Mesothelial cell of epicardium (in vitro differentiated cells): ENCODE measurements around the gene TCAF1. TPM values are rescaled to one million over a fixed set of nuclear protein-coding genes. Genes with fewer than 3 reads are reported as not detected.

ENCODE experiments used
- DNase-seq, 2 experiments: peaks; one replicate each; pipeline ENCODE4 v3.0.0; 2021; ENCODE audit warnings: low spot score in 2 of 2; ENCODE audit not compliant: unreplicated experiment in 2 of 2
- H3K27ac Mint-ChIP-seq: 2 replicates; pipeline ENCODE4 v1.8.0; 2021; ENCODE audit warnings: mixed read lengths
- H3K27me3 Mint-ChIP-seq: 2 replicates; pipeline ENCODE4 v1.8.0; 2021; ENCODE audit warnings: low read depth, mixed read lengths
- H3K36me3 Mint-ChIP-seq: 2 replicates; pipeline ENCODE4 v1.8.0; 2021; ENCODE audit warnings: mixed read lengths
- H3K4me1 Mint-ChIP-seq: 2 replicates; pipeline ENCODE4 v1.8.0; 2021; ENCODE audit warnings: mixed read lengths
- H3K4me3 Mint-ChIP-seq: 2 replicates; pipeline ENCODE4 v1.8.0; 2021; ENCODE audit warnings: mild to moderate bottlenecking, moderate library complexity, mixed read lengths
- H3K9me3 Mint-ChIP-seq: 2 replicates; pipeline ENCODE4 v1.8.0; 2021; ENCODE audit warnings: mixed read lengths
- CTCF ChIP-seq: fragments of 200-600 bp; sonication (generic); IDR thresholded peaks from one replicate; pipeline ENCODE4 v1.5.0; 2021; ENCODE audit warnings: antibody characterized with exemption; ENCODE audit not compliant: unreplicated experiment
- total RNA-seq: library from RNA; stranded (reverse); gene quantifications from 3 replicates; pipeline ENCODE4 v1.2.1, GENCODE V29; 2021

Gene TCAF1, protein sequence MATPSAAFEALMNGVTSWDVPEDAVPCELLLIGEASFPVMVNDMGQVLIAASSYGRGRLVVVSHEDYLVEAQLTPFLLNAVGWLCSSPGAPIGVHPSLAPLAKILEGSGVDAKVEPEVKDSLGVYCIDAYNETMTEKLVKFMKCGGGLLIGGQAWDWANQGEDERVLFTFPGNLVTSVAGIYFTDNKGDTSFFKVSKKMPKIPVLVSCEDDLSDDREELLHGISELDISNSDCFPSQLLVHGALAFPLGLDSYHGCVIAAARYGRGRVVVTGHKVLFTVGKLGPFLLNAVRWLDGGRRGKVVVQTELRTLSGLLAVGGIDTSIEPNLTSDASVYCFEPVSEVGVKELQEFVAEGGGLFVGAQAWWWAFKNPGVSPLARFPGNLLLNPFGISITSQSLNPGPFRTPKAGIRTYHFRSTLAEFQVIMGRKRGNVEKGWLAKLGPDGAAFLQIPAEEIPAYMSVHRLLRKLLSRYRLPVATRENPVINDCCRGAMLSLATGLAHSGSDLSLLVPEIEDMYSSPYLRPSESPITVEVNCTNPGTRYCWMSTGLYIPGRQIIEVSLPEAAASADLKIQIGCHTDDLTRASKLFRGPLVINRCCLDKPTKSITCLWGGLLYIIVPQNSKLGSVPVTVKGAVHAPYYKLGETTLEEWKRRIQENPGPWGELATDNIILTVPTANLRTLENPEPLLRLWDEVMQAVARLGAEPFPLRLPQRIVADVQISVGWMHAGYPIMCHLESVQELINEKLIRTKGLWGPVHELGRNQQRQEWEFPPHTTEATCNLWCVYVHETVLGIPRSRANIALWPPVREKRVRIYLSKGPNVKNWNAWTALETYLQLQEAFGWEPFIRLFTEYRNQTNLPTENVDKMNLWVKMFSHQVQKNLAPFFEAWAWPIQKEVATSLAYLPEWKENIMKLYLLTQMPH
- 101 to 105 TPM (median 103 TPM) in 3 replicates for total RNA-seq

- H3K9me3 Mint-ChIP-seq = no peaks in the 10 kb centered on the region
- peaks cover 49% of the 10 kb centered on the region for H3K4me1 Mint-ChIP-seq
- H3K4me3 Mint-ChIP-seq = peak within 1 kb of the TSS; percentile 97
Observed at GRCh38 chr7:143901668-143902331, at the start of gene TCAF1. TCAF1 (minus strand) TSS chr7:143902176; CDS start chr7:143876608, 25,568 bp downstream.

GRCh38 chr7:143948733-143949132 is 46.8 kb upstream of the TCAF1 start:
- Mint-ChIP-seq H3K27me3 (peaks cover 9% of the 10 kb centered on the region), H3K27ac (no peak overlapping the region), H3K9me3 (peaks cover 26% of the 10 kb centered on the region), H3K4me3 (no peak overlapping the region), H3K4me1 (no peaks in the 10 kb centered on the region), H3K36me3 (no peaks in the 10 kb centered on the region)
- no peak for TF ChIP-seq CTCF
- no peak for DNase-seq

More at GRCh38 chr7:143901668-143902331, at the start of gene TCAF1:
- Mint-ChIP-seq H3K27me3 (no peaks in the 10 kb centered on the region), H3K36me3 (no peaks in the 10 kb centered on the region), H3K27ac (peak within 1 kb of the TSS; percentile 99)
- DNase-seq = peak; percentile 90 to 92
- no peak for TF ChIP-seq CTCF

DNA sequence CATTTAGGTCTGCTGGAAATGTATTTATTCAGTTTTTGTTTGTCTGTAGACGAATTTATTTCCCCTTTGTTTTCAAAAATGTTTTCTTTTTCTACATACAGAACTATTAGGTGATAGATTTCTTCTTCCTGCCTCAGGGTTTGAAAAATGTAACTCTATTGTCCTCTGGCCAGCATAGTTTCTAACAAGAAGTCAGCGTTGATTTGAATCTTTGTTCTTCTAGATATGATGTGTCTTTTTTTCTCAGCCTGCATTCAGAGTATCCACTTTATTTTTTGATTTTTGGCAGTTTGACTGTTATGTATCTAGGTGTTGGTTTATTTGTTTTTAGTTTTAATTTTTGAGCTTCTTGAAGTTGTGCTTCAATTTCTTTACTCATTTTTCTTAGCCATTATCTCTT is 45.1 kb upstream of the TCAF1 start:
- Mint-ChIP-seq H3K27me3 (peaks cover 11% of the 10 kb centered on the region), H3K4me1 (no peaks in the 10 kb centered on the region), H3K27ac (no peak overlapping the region), H3K36me3 (no peaks in the 10 kb centered on the region), H3K9me3 (peaks cover 22% of the 10 kb centered on the region), H3K4me3 (no peak overlapping the region)
- no peak for TF ChIP-seq CTCF
- DNase-seq = no peak

DNA sequence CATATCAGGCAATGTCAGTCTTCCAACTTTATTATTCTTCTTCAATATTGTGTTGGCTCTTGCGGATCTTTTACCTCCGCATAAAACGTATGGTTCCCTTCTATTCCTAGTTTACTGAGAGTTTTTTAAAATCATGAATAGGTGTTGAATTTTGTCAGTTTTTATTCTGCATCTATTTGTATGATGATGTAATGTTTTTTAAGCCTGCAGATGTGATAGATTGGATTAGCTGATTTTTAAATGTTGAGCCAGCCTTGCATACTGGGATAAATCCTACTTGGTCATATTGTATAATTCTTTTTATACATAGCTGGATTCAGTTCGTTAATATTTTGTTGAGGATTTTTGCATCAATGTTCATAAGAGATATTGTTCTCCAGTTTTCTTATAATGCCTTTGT is 43.4 kb upstream of the TCAF1 start:
- no peaks in the 10 kb centered on the region for H3K36me3 Mint-ChIP-seq
- H3K9me3 Mint-ChIP-seq = peaks cover 19% of the 10 kb centered on the region
- peaks cover 14% of the 10 kb centered on the region for H3K27me3 Mint-ChIP-seq
- H3K27ac Mint-ChIP-seq = no peak overlapping the region
- no peaks in the 10 kb centered on the region for H3K4me1 Mint-ChIP-seq
- DNase-seq = no peak
- no peak for TF ChIP-seq CTCF
- H3K4me3 Mint-ChIP-seq = no peak overlapping the region
